ENCODE measurements around the gene HNF4A.

- no peak for TF ChIP-seq RAD21 (IDR thresholded peaks at IDR 0.05; ENCODE audit: low read depth)
- no peak for TF ChIP-seq YY1 (IDR thresholded peaks at IDR 0.05; ENCODE audit: low read depth)
- no peak for TF ChIP-seq EP300 (IDR thresholded peaks at IDR 0.05; ENCODE audit: borderline replicate concordance)
- TF ChIP-seq TAF1 (IDR thresholded peaks at IDR 0.05; ENCODE audit: low read depth) = no peak
- no peak for TF ChIP-seq REST (IDR thresholded peaks at IDR 0.05; ENCODE audit: low read depth)
- TF ChIP-seq TCF12 (IDR thresholded peaks at IDR 0.05; ENCODE audit: low read depth) = no peak
Observed at GRCh38 chr20:44355498-44356352, at the start of gene HNF4A.

Data from Ishikawa (cell line).